ENCODE measurements around the gene TAF11L5.
"Not testable (repeated sequence)": the region's sequence is repeated elsewhere in the genome, so short reads cannot be mapped to it uniquely, and the experiment has no call there.

Gene TAF11L5

DNA sequence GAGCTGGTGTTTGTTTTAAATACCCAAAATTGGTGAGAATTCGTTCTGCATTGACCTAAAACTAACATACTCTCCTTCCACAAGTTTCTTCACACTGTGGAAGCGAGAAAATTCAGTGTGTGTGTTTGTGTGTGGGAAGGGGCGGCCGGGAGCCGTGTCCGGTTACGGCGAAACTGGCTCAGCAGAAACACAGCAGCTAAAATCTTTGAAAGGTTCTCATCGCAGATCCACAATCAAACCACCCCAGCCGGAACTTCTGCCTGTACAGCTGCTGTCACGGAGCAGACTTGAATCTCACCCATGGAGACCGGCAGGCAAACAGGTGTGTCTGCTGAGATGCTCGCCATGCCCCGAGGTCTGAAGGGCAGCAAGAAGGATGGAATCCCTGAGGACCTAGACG, at the start of gene TAF11L5:
Gene TAF11L5 (plus strand): TSS at position 301 of the 400 bp plus-strand sequence.
- DNase-seq = not testable (repeated sequence)

DNA sequence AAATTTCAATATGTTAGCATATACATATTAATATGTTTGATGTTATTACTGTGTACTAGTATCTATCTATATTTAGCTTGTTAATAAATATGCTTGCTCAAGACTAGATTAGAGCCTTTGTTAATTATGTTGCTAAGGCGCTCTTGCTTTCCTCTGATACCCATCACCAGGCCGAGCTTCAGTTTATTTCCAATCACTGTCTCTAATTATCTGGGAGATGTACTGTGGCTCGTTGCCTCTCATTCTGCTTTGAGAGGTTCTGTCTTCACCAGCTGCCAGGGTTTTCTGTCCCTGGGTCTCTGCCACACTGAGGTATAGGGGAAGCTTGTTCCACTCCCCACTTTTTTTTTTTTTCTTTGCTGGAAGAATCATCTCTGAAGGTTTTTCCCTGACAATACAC, 48.0 kb upstream of the TAF11L5 start:
- DNase-seq = no peak

DNA sequence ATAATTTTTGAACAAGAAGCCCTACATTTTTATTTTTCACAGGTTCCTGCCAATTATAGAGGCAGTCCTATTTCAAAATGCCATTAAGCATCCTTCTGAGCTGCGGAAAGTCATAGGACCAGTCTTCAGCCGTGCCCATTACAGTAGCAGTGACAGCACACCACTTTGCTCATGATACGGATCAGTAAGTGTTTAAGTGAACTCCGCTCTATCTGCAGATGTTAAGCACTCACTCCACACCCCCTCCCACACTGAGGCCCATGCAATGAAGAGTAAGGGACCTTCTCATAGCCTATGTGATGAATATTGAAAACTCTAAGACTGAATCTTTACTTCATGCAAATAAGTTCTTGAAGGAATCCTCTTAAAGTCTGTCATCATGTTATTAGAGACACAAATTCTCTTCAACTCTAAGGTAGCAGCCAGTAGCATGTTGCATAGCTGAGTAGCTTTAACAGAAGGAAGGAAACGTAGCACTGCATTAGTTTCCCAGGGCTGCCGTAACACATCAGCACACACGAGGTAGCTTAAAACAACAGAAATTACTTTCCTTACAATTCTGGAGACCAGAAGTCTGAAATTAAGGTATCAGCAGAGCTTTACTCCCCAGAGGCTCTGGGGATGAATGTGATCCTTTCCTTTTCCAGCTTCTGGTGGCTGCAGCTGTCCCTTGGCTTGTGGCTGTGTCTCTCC, 47.3 kb upstream of the TAF11L5 start:
- DNase-seq = no peak

GRCh38 chr5:17481378-17481777, 43.7 kb upstream of the TAF11L5 start:
- DNase-seq = no peak

DNA sequence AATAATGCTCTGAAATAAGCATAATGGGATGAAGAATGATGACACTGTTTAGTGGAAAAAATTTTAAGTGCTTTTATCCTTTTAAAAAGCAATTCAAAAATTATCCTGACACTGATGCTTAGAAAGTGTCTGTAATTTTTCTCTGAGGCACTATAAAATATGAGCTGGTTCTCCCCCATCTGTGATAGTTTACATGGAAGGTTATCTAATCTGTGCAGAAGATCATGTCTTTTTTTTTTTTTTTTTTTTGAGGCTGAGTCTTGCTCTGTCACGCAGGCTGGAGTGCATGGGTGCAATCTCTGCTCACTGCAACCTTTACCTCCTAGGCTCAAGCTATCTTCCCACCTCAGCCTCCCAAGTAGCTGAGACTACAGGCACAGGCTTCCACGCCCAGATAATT, 42.2 kb upstream of the TAF11L5 start:
- no peak for DNase-seq

DNA sequence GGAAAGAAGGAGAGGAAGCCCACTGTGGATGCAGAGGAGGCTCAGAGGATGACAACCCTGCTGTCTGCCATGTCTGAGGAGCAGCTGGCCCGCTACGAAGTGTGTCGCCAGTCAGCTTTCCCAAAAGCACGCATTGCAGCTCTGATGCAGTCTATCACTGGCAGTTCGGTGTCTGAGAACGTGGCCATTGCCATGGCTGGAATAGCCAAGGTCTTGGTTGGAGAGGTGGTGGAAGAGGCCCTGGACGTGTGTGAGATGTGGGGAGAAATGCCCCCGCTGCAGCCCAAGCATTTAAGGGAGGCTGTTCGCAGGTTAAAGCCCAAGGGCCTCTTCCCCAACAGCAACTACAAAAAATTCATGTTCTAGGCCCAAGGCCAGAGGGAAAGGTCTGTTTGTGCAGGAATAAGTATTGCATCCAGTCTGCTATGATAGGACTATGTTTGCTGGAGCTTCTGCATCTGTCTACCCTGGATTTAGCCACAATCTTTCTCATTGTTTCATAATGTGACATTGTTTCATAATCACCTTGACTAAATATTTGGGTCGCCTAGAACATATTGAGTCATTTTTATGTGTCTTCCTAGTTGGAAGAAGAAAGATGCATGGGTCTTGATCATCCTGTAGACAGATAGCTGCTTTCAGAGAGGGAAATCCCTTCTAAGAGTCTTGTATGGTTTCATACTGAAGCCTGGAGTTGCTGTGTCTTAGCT, 38.4 kb upstream of the TAF11L5 start:
- not testable (repeated sequence) for DNase-seq

GRCh38 chr5:17487174-17487512, 37.9 kb upstream of the TAF11L5 start:
- DNase-seq = no peak

- DNase-seq = not testable (repeated sequence)
Observed at GRCh38 chr5:17491257-17491656, 33.8 kb upstream of the TAF11L5 start.

DNA sequence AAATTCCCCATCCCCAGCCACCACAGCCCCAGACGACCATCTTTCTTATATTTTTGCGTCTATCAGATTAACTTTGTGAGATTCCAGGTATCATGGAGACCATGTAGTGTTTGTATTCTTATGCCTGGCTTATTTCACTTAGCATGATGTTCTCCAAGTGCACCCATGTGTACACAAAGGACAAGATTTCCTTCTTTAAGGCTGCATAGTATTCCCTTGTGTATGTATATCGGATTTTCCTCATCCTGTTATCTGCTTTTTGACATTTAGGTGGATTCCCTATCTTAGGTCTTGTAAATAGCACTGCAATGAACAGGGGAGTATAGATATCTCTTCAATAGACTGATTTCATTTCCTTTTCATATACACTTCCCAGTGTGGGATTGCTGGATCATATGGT, 32.3 kb upstream of the TAF11L5 start:
- DNase-seq = no peak

GRCh38 chr5:17497446-17497845, 27.6 kb upstream of the TAF11L5 start:
- no peak for DNase-seq

GRCh38 chr5:17497931-17498330, 27.1 kb upstream of the TAF11L5 start, which contains the start of gene TAF11L2:
Gene TAF11L2, plus strand, starts transcription at chr5:17498231.
- DNase-seq = not testable (repeated sequence)

DNA sequence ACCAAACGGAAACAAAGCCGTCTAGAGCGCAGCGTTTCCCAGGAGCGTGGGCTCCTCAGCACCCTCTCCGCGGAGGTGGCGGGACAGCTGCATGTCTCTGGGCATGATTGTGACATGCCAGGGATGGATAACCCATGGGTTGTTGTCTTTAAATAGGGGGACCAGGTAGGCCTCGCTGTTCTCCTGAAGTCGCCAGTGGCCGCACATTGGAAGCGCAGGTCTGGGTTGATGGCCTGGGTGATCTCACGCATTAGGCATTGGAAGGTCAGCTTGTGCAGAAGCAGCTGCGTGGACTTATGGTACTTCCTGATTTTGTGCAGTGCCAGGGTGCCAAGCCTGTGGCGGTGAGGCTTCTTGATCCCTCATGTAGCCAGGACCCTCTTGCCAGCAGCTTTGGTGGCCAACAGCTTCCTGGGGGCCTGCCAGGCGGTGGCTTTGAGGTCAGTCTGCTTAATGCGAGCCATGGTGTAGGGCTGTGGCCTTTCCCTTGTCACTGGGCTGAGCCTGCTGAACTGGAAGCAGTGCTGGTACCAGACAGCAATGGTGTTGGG, 13.2 kb upstream of the TAF11L5 start:
- no peak for DNase-seq

- not testable (repeated sequence) for DNase-seq
Observed at GRCh38 chr5:17517526-17517925, 7.5 kb upstream of the TAF11L5 start.

- DNase-seq = not testable (repeated sequence)
Observed at GRCh38 chr5:17518067-17518466, 7.0 kb upstream of the TAF11L5 start, which contains the start of gene TAF11L3. Gene TAF11L3, plus strand, starts transcription at chr5:17518367.

GRCh38 chr5:17519508-17519907, 5.5 kb upstream of the TAF11L5 start:
- not testable (repeated sequence) for DNase-seq

DNA sequence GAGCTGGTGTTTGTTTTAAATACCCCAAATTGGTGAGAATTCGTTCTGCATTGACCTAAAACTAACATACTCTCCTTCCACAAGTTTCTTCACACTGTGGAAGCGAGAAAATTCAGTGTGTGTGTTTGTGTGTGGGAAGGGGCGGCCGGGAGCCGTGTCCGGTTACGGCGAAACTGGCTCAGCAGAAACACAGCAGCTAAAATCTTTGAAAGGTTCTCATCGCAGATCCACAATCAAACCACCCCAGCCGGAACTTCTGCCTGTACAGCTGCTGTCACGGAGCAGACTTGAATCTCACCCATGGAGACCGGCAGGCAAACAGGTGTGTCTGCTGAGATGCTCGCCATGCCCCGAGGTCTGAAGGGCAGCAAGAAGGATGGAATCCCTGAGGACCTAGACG, 3.5 kb upstream of the TAF11L5 start, which contains the start of gene TAF11L4:
Gene TAF11L4 (plus strand): TSS at position 301 of the 400 bp plus-strand sequence.
- not testable (repeated sequence) for DNase-seq

DNA sequence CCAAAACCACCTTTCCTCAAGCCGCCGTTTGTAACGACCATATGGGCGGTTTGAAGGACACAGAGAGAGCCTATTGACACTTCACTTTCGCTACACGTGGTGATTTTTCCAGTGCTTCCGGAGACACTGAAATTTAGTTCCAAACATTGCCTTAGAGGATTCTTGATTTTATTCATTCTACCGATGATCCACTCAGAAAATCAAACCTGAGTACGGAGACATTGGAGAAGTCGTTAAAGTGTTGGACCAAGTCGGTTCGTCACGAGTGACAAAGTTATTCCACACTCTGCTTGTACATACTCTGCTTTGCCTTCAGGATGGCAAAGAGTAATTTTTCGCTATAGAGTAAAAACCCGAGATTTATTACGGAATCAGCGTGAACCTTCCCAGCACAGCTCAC, 1.5 kb downstream of the TAF11L5 start:
- DNase-seq = not testable (repeated sequence)

- not testable (repeated sequence) for DNase-seq
Observed at GRCh38 chr5:17528369-17528768, 3.3 kb downstream of the TAF11L5 start, which contains the start of gene TAF11L6. Gene TAF11L6, plus strand, starts transcription at chr5:17528669.
